ENCODE results near the gene CAPN12. TPM values are rescaled to one million over a fixed set of nuclear protein-coding genes. Genes with fewer than 3 reads are reported as not detected.

The CAPN12 gene
- total and polyA plus RNA-seq, 2 of the 8 experiments (the other 6 are each of a cell fraction or from before 2014, with no cell fraction given) = 8.8 to 20.0 TPM

DNA sequence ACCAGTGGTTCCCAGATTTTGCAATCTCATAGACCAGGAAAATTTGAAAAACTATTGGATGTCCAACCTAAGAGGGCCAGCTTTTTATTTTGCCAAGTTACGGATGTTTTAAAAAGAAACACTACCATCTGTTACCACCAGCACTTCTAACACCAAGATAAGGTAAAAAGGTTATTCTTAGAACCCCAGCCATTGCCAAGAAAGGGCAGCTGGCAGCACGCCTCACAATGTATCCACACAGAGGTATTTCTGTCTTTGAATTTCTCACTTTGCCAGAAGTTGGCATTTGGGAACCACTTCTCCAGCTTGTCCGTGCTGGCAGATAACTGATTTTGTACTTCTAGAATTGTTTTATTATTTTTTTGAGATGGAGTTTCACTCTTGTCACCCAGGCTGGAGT lies 28.7 kb downstream of the CAPN12 start:
- FAIRE-seq = no peak
- peaks cover 22 to 62% (median 46%) of the 10 kb centered on the region in 4 experiments; a peak in 6 of 8 replicates for H3K36me3 ChIP-seq (ENCODE audit: control insufficient read depth in 2 of 4, insufficient read depth in 4 of 4, low read length in 3 of 4)

More for the DNA sequence above, 28.7 kb downstream of the CAPN12 start:
- no peak overlapping the region for H4K91ac ChIP-seq (replicated peaks; ENCODE audit: insufficient read length, low read length)
- ChIA-PET CTCF (ENCODE audit: partially characterized antibody) (interaction anchor here (1.0 to 1.6 kb wide), 3 partner anchors 32 to 316 kb away, joined by 3 to 4 read pairs (median 3); no protein-coding TSS in a partner anchor), POLR2A (ENCODE audit: partially characterized antibody) (interaction anchor here (1.1 to 2.8 kb wide), 4 partner anchors 10 to 65 kb away, joined by 3 to 9 read pairs (median 4); no protein-coding TSS in a partner anchor)
- no peaks in the 10 kb centered on the region for H3K79me2 ChIP-seq (ENCODE audit: control insufficient read depth in 1 of 2, insufficient read depth in 2 of 2, low read length in 2 of 2)
- H3K23ac ChIP-seq (ENCODE audit: insufficient read length) = no peak overlapping the region
- no peak overlapping the region for H3K9ac ChIP-seq (replicated peaks in 1 of 4; ENCODE audit: extremely low read depth in 1 of 4, low read depth in 3 of 4, low read length in 3 of 4)
- no peak overlapping the region for H4K5ac ChIP-seq (ENCODE audit: insufficient read length, low read depth, low read length)
- no peaks in the 10 kb centered on the region for H3K4me1 ChIP-seq (replicated peaks in 1 of 4; ENCODE audit: control insufficient read depth in 3 of 4, insufficient read depth in 4 of 4, low read length in 3 of 4)
- no peak overlapping the region for H2AFZ ChIP-seq (ENCODE audit: low read length)
- no peaks in the 10 kb centered on the region for H3K27me3 ChIP-seq (replicated peaks in 1 of 4; ENCODE audit: control insufficient read depth in 3 of 4, extremely low read depth in 1 of 4, insufficient read depth in 3 of 4, low read length in 3 of 4)
- no peaks in the 10 kb centered on the region for H3K9me3 ChIP-seq (ENCODE audit: insufficient read depth in 2 of 2, low read depth in 1 of 2, low read length in 1 of 2)
- H3K18ac ChIP-seq (ENCODE audit: extremely low read depth, low read length) = no peak overlapping the region
- H3K4ac ChIP-seq (replicated peaks; ENCODE audit: insufficient read length, low read depth, low read length) = no peak overlapping the region
- H3K4me2 ChIP-seq (ENCODE audit: insufficient read depth in 1 of 2, low read depth in 2 of 2, low read length in 2 of 2) = no peak overlapping the region
- peaks cover 2 to 18% of the 10 kb centered on the region in 2 experiments for H4K20me1 ChIP-seq (replicated peaks in 1 of 2; ENCODE audit: control insufficient read depth in 1 of 2, insufficient read depth in 2 of 2, low read length in 2 of 2)
- no peak overlapping the region for H3K14ac ChIP-seq (ENCODE audit: insufficient read length)
- H3K4me3 ChIP-seq (ENCODE audit: extremely low read depth in 1 of 4, insufficient read depth in 2 of 4, low read depth in 3 of 4, low read length in 4 of 4) = no peak overlapping the region
- H3K27ac ChIP-seq (ENCODE audit: low read depth, low read length) = no peak overlapping the region
- H2BK15ac ChIP-seq (ENCODE audit: low read length) = no peak overlapping the region
- H3K79me1 ChIP-seq (ENCODE audit: low read depth, low read length) = peaks cover 4% of the 10 kb centered on the region; the same call in 1 of the 2 replicates
- H3K56ac ChIP-seq (replicated peaks; ENCODE audit: insufficient read length, low read depth, low read length) = no peak overlapping the region
- H2BK12ac ChIP-seq (ENCODE audit: low read depth, low read length) = no peak overlapping the region
- H2BK20ac ChIP-seq (ENCODE audit: low read length) = no peak overlapping the region
- TF ChIP-seq RFX5 (IDR thresholded peaks at IDR 0.05; ENCODE audit: borderline replicate concordance, low read depth, low read length) = no peak
- no peak overlapping the region for H2BK120ac ChIP-seq (replicated peaks; ENCODE audit: low read depth, low read length)
- no peak overlapping the region for H2BK5ac ChIP-seq (ENCODE audit: low read depth, low read length)
- H3K23me2 ChIP-seq (ENCODE audit: low read depth, low read length) = no peaks in the 10 kb centered on the region; the same call in 1 of the 2 replicates
- H4K8ac ChIP-seq (ENCODE audit: extremely low read depth, insufficient read depth, low read length) = no peak overlapping the region
- 86% methylated on average over 3 of the region's 3 CpGs; no CpG with 5 or more reads in 1 of the 2 experiments for WGBS, 2 experiments (ENCODE audit: extremely low coverage in 1 of 2, insufficient coverage in 1 of 2, insufficient read length in 1 of 2, insufficient replicate concordance in 2 of 2, low coverage in 1 of 2, low lambda C conversion rate in 2 of 2, missing lambda C conversion rate in 1 of 2)
- no peak overlapping the region for H2AK5ac ChIP-seq (ENCODE audit: low read depth, low read length)
- no peak for DNase-seq (ENCODE audit: low read depth in 1 of 2, low spot score in 2 of 2)
